ENCODE results near the gene TSSK2. TPM values are rescaled to one million over a fixed set of nuclear protein-coding genes. Genes with fewer than 3 reads are reported as not detected.

The TSSK2 gene
- total RNA-seq, 2 donors from 2014 or later: 8.0 TPM; not detected in 1

DNA sequence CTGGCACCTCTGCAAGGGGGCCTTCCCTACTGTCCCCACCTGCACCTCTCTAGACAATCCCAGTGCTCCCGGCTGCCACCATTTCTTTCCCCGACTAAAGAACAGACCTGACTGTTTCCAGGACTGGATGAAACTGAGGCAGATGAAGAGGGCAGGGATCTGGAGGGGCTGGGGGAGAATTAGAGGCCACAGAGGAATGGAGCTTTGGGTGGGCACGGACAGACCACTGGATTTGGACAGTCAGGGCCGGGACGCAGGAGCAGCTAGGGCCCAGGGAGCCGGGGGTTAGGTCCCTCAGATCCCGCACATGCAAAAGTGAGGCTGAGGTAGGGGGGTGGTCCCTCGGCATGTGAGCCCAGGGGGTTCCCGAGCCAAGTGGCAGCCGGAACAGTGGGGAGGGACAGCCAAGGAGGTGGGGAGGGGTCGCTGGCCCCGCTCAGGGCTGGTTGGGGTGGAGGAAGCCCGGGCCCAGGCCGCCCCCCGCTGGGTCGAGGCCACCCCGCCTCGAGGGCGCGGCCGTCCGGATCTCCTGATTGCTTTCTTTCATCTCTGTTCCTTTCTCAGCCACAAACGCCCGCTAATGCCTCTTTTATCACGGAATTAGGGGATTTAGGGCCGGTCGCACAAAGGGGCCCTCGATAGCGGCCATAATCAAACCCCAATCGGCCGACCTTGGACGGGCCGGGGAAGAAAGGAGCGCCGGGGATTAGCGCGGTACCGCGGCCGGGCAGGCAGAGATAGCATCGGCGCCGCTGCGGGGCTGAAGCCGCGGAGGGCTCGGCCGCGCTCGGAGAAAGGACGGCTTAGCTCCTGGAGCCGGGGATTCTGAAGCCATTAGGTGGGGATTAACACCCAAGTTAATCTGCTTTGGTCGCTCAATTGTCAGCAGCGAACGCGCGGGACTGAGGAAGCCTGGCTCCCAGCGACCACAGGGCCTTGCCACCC is 38.2 kb downstream of the TSSK2 start:
- no peaks in the 10 kb centered on the region for H3K9me3 ChIP-seq
- intact Hi-C loops (cut with DNase I): no loop called here
- no peak overlapping the region for H3K27ac ChIP-seq
- H3K36me3 ChIP-seq: no peaks in the 10 kb centered on the region
- peaks cover 7% of the 10 kb centered on the region for H3K4me1 ChIP-seq (replicated peaks)
- H3K27me3 ChIP-seq (replicated peaks; ENCODE audit: insufficient read depth): peaks cover 2% of the 10 kb centered on the region
- DNase-seq (ENCODE audit: low spot score): no peak
- no peak overlapping the region for H3K4me3 ChIP-seq
- no peak for TF ChIP-seq POLR2A (IDR thresholded peaks at IDR 0.05)
- TF ChIP-seq, protein P1, sequence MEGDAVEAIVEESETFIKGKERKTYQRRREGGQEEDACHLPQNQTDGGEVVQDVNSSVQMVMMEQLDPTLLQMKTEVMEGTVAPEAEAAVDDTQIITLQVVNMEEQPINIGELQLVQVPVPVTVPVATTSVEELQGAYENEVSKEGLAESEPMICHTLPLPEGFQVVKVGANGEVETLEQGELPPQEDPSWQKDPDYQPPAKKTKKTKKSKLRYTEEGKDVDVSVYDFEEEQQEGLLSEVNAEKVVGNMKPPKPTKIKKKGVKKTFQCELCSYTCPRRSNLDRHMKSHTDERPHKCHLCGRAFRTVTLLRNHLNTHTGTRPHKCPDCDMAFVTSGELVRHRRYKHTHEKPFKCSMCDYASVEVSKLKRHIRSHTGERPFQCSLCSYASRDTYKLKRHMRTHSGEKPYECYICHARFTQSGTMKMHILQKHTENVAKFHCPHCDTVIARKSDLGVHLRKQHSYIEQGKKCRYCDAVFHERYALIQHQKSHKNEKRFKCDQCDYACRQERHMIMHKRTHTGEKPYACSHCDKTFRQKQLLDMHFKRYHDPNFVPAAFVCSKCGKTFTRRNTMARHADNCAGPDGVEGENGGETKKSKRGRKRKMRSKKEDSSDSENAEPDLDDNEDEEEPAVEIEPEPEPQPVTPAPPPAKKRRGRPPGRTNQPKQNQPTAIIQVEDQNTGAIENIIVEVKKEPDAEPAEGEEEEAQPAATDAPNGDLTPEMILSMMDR (IDR thresholded peaks at IDR 0.05): no peak
- WGBS: 4% methylated on average over 58 of the region's 58 CpGs

DNA sequence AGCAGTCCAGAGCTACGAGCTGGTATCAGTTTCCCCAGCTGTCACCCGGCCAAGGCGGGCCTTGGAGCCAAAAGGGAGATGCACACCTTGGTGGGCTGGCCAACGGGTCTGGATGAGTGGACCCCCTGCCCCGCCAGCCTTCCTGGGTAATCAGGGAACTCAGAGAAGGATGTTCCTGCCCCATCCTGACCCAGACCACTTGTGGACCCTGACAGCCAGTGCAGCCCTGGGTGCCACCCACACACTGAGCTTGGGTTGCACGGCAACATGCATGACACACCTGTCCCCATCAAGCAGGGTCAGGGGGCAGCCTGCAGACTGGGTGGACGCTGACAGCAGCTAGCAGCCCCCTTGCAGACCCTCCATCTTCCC is 38.8 kb downstream of the TSSK2 start:
- no peak overlapping the region for H3K4me3 ChIP-seq
- H3K36me3 ChIP-seq: no peaks in the 10 kb centered on the region
- H3K4me1 ChIP-seq (replicated peaks): peaks cover 7% of the 10 kb centered on the region
- H3K27me3 ChIP-seq (replicated peaks; ENCODE audit: insufficient read depth): peaks cover 2% of the 10 kb centered on the region
- no peak overlapping the region for H3K27ac ChIP-seq
- no peak for DNase-seq (ENCODE audit: low spot score)
- intact Hi-C loops (cut with DNase I): no loop called here
- WGBS: 53% methylated on average over 7 of the region's 7 CpGs
- TF ChIP-seq, protein P1 (IDR thresholded peaks at IDR 0.05): no peak
- TF ChIP-seq POLR2AphosphoS5 (IDR thresholded peaks at IDR 0.05): no peak
- TF ChIP-seq POLR2A (IDR thresholded peaks at IDR 0.05): no peak
- H3K9me3 ChIP-seq: no peaks in the 10 kb centered on the region

DNA sequence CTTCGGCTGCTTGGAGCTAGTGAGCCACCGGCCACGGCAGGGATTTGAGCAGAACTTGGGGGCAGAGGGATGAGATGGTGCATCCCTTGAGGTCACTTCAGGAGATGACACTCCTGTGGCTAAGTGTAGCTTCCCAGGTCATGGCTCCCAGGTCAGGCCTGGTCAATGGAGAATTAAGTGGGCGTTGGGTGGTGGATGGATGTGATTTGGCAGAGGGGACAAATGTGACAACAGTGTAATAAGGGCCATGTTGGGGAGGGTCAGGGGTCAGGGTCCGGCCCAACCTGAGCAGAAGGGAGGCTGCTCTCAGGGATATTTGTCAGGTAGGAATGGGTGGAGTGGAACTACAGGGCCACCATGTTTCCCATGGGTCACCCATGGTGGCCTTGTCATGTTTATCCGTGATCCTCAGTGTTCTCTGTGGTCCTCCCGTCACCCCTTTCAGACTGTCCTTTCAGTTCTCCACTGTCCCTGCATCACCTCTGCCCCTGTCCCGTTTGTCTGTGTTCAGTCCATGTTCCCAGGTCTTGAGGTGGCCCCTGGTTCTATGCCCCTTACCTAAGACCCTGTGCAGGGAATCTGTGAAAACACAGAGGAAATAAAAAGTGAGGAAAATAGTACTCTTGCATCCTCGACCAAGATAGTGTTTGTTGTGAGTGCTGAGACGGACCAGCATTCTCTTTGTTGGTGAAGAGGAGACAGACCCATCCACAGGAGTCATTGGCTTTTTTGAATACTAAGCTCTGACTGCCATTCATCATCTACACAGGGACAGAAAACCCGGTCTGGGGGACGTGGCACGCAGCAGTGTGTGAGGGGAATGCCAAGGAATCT is 41.3 kb downstream of the TSSK2 start:
- Histone ChIP-seq H3K4me1 (replicated peaks) (peaks cover 17% of the 10 kb centered on the region), H3K36me3 (no peaks in the 10 kb centered on the region), H3K4me3 (peak overlapping the region; percentile 66 to 94), H3K27ac (peak overlapping the region; percentile 70 to 78), H3K27me3 (replicated peaks; ENCODE audit: insufficient read depth) (peaks cover 2% of the 10 kb centered on the region), H3K9me3 (no peaks in the 10 kb centered on the region)
- intact Hi-C loops (cut with DNase I): no loop called here
- TF ChIP-seq POLR2A (IDR thresholded peaks at IDR 0.05): no peak
- TF ChIP-seq, protein P1 (IDR thresholded peaks at IDR 0.05): no peak
- TF ChIP-seq POLR2AphosphoS5 (IDR thresholded peaks at IDR 0.05): no peak
- no peak for DNase-seq (ENCODE audit: low spot score)
- 39% methylated on average over 13 of the region's 13 CpGs for WGBS

DNA sequence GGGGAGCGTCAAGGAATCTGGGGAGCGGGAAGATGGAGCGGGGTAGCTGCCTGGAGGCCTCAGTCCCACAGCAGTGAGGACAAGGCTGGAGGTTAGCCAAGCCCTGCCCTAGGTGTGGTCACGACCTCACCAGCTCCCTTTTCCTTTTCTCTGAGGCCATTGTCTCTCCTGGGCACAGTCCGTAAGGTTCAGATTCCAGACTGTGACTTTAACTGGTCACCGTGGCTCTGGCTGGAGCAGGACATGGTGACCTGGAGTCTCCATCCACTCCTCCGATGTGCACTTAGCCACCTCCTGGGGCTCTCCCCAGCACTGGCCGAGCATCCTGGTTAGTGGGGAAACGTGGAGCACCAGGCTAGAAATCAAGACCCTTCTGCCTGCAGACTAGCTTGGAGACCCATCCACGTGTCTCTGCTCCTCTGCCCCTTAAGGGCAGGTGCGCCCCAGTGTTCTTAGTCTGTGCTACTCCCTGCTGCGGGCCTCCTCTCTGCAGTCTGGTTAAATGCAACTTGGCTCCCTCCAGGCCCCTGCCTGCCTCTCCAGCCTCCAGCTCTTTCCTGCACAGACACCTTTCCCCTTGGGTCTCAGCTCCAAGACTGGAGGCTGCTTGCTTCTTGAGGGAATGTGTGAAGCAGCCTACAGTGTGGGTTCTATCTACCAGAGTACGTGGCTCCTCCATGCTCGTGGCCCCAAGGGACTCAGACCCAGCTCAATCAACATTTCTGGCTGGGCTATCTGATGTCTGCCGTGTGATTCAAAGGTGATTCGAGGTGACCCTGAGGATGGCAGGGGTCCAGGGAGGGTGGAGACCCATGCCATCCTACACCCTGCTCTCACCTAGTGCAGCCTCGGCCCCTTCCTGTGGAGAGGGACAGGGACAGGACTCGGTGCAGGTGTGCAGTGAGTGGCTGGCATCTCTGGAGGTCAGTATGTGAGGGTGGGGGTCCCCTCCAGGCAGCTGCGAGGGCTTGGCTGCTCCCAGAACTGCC is 42.2 kb downstream of the TSSK2 start:
- TF ChIP-seq POLR2A (IDR thresholded peaks at IDR 0.05): no peak
- TF ChIP-seq POLR2AphosphoS5 (IDR thresholded peaks at IDR 0.05): no peak
- TF ChIP-seq, protein P1 (IDR thresholded peaks at IDR 0.05): no peak
- intact Hi-C loops (cut with DNase I): no loop called here
- no peak for DNase-seq (ENCODE audit: low spot score)
- H3K36me3 ChIP-seq: no peaks in the 10 kb centered on the region
- H3K27ac ChIP-seq: no peak overlapping the region
- no peaks in the 10 kb centered on the region for H3K27me3 ChIP-seq (replicated peaks; ENCODE audit: insufficient read depth)
- H3K4me1 ChIP-seq (replicated peaks): peaks cover 20% of the 10 kb centered on the region
- 77% methylated on average over 19 of the region's 19 CpGs for WGBS
- H3K4me3 ChIP-seq: no peak overlapping the region
- H3K9me3 ChIP-seq: no peaks in the 10 kb centered on the region
